ENCODE data around the gene AEBP1.

DNA sequence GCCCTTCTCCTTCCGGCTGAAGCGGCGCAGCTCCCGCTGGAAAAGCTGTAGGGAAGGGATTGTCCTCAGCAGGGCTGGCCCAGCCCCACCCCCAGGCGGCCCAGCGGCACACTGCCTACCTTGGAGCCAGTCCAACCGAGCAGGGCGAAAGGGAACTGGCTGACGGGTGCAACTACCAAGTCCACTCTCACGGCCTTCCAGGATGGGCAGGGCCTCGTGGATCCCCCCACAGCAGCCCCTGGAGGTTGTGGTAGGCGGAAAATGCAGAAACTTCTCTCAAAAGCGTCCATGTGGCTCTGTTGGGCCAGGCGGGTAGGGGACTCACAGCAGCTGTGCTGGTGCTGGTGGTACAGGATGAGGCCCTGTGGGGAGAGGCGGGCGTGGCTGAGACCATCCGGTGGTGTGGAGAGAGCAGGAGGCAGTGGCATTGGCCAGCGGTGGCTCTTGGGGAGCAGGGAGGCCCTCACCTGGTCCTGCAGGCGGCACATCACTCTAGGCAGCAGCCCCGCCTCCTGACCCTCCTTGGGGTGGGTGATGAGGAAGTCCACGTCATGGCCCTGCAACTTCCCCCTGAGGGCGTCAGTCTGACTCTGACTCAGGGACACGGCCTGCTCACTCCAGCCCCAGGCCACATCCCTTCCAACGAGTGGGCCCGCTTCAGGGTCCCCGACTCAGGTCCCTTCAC, 30.3 kb upstream of the AEBP1 start:
- no peak for TF ChIP-seq RAD21 (CRISPR knock-in tag; conservative IDR thresholded peaks at IDR 0.05 in 1 of 2, IDR thresholded peaks at IDR 0.05 in 1 of 2)
- TF ChIP-seq ZNF12 (CRISPR knock-in tag; IDR thresholded peaks at IDR 0.05) = no peak
